Caco-2 (cell line): ENCODE results near the gene POLE3. TPM values are rescaled to one million over a fixed set of nuclear protein-coding genes. Genes with fewer than 3 reads are reported as not detected.

Experiments
- BruUV-seq: library from RNA; stranded (reverse); fragments of 400-500 nt; replicated peaks from 2 replicates; lab custom pipeline; 2021; lab: Mats Ljungman, UMichigan
- CTCF ChIA-PET: fragments of 300-600 bp; sonication (Branson Sonifier 250); formaldehyde crosslinking; loops from one replicate; lab custom pipeline; 2022; ENCODE audit warnings: antibody characterized with exemption; lab: Charles Lee
- POLR2A ChIA-PET: fragments of 300-600 bp; sonication (Branson Sonifier 250); formaldehyde crosslinking; loops from one replicate; lab custom pipeline; 2022; ENCODE audit warnings: antibody characterized with exemption; lab: Charles Lee
- DNase-seq, 2 experiments: peaks; one replicate each; pipeline versions ENCODE4 v3.0.0 to v3.0.0-alpha.2; 2020 to 2022
- H3K27me3 ChIP-seq: replicated peaks from 2 replicates; pipeline ENCODE4 v1.6.0; 2011; ENCODE audit warnings: low read length; ENCODE audit not compliant: control insufficient read depth, insufficient read depth
- H3K36me3 ChIP-seq: 2 replicates; pipeline ENCODE4 v1.5.1; 2011; ENCODE audit warnings: low read length; ENCODE audit not compliant: control insufficient read depth, insufficient read depth
- H3K4me1 ChIP-seq: fragments of 250-450 bp; sonication (Bioruptor Pico); 2 replicates; pipeline ENCODE4 v1.5.1; 2020; ENCODE audit warnings: mild to moderate bottlenecking
- H3K4me3 ChIP-seq: 2 replicates; pipeline ENCODE4 v1.5.1; 2011; ENCODE audit warnings: low read depth, mild to moderate bottlenecking, control low read depth, low read length
- H3K9me3 ChIP-seq: fragments of 250-450 bp; sonication (Bioruptor Pico); 2 replicates; pipeline ENCODE4 v1.5.1; 2020; ENCODE audit warnings: mild to moderate bottlenecking, moderate library complexity
- H3K27ac Mint-ChIP-seq: one replicate; pipeline ENCODE4 v1.8.0; 2022; ENCODE audit warnings: mixed read lengths; ENCODE audit not compliant: unreplicated experiment
- H3K27me3 Mint-ChIP-seq: one replicate; pipeline ENCODE4 v1.8.0; 2022; ENCODE audit warnings: mixed read lengths; ENCODE audit not compliant: insufficient read depth, unreplicated experiment
- H3K36me3 Mint-ChIP-seq: one replicate; pipeline ENCODE4 v1.8.0; 2022; ENCODE audit warnings: mild to moderate bottlenecking, mixed read lengths; ENCODE audit not compliant: insufficient read depth, unreplicated experiment
- H3K4me1 Mint-ChIP-seq: one replicate; pipeline ENCODE4 v1.8.0; 2022; ENCODE audit warnings: low read depth, mixed read lengths; ENCODE audit not compliant: unreplicated experiment
- H3K4me3 Mint-ChIP-seq: one replicate; pipeline ENCODE4 v1.8.0; 2022; ENCODE audit warnings: mild to moderate bottlenecking, moderate library complexity, mixed read lengths; ENCODE audit not compliant: unreplicated experiment
- H3K9me3 Mint-ChIP-seq: one replicate; pipeline ENCODE4 v1.8.0; 2022; ENCODE audit warnings: mixed read lengths; ENCODE audit not compliant: unreplicated experiment
- CTCF ChIP-seq, 2 experiments: fragments of 200-600 bp in 1 of 2; IDR thresholded peaks; 1 replicate in 1 of 2; 2 replicates in 1 of 2; pipeline versions ENCODE4 v1.5.1 to v1.8.0; 2011 to 2022; ENCODE audit warnings: antibody characterized with exemption in 1 of 2, control low read depth in 1 of 2, inconsistent platforms in 1 of 2, low read depth in 1 of 2, low read length in 1 of 2, mild to moderate bottlenecking in 1 of 2, moderate library complexity in 1 of 2; ENCODE audit not compliant: insufficient read depth in 1 of 2, severe bottlenecking in 1 of 2, unreplicated experiment in 1 of 2
- intact Hi-C: fragments of 100-400 bp; cut with micrococcal nuclease; formaldehyde crosslinking; loops from one replicate; pipeline ENCODE4 v1.10.0; 2022; ENCODE audit not compliant: unreplicated experiment
- total RNA-seq: library from RNA; stranded (reverse); gene quantifications from 2 replicates; pipeline ENCODE4 v1.2.3, GENCODE V29; 2022

Gene POLE3
- total RNA-seq, 1 experiment from 2014 or later = 57.2 TPM

DNA sequence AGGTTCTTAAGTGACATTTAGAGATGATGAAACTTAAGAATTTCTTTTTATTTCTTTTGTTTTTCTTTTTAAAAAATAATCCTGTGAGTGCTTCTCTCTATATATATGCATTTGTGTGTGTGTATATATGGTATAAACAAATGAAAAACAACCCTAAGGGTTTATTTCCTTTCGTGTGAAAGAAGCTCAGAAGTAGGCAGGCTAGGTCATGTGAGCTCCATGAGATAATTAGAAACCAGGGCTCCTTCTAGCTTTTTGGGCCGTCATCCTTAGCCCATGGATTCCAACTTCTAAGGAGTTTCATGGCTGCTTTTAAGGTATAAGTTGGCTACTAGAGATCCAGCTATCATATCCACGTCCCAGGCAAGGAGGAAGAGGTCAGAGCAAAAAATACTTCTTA, 11.3 kb upstream of the POLE3 start:
- BruUV-seq = no TSS peak
- H3K4me3 ChIP-seq = no peak overlapping the region
- H3K4me1 ChIP-seq = no peaks in the 10 kb centered on the region
- H3K4me3 Mint-ChIP-seq = no peak overlapping the region
- intact Hi-C loops = no loop called here
- no peaks in the 10 kb centered on the region for H3K36me3 Mint-ChIP-seq
- H3K9me3 ChIP-seq = no peaks in the 10 kb centered on the region
- no peaks in the 10 kb centered on the region for H3K27me3 Mint-ChIP-seq
- TF ChIP-seq CTCF (IDR thresholded peaks at IDR 0.05; ENCODE audit: insufficient read depth in 1 of 2, low read depth in 1 of 2, low read length in 1 of 2, severe bottlenecking in 1 of 2, unreplicated experiment in 1 of 2) = no peak
- H3K36me3 ChIP-seq = no peaks in the 10 kb centered on the region
- no peaks in the 10 kb centered on the region for H3K4me1 Mint-ChIP-seq
- no peak for DNase-seq
- H3K27ac Mint-ChIP-seq = no peak overlapping the region
- H3K27me3 ChIP-seq = no peaks in the 10 kb centered on the region
- ChIA-PET CTCF (no interaction called here), POLR2A (no interaction called here)
- H3K9me3 Mint-ChIP-seq = no peaks in the 10 kb centered on the region

DNA sequence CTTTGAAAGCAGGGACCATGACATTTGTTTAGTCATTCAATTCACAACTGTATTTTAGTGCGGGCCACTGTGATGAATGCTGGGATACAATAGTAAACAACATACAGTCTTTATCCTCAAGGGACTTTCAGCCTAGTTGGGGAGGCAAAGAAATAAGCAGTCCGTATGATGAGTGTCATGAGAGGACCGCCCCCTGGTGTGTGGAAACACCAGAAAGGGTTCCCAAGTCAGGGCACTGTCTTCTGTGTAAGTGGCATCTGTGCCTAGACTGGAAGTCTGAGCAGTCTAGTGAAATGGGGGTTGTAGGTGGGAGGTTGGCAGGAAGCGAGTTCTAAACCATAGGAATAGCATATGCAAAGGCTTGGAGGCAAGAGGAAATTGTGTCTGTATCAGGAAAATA, 6.9 kb upstream of the POLE3 start:
- CTCF ChIA-PET = no interaction called here
- no peak overlapping the region for H3K4me3 ChIP-seq
- TF ChIP-seq CTCF (IDR thresholded peaks at IDR 0.05; ENCODE audit: insufficient read depth in 1 of 2, low read depth in 1 of 2, low read length in 1 of 2, severe bottlenecking in 1 of 2, unreplicated experiment in 1 of 2) = peak in 1 of 2 experiments; percentile 11
- Mint-ChIP-seq H3K36me3 (no peaks in the 10 kb centered on the region), H3K4me1 (no peaks in the 10 kb centered on the region), H3K9me3 (no peaks in the 10 kb centered on the region), H3K4me3 (no peak overlapping the region), H3K27me3 (no peaks in the 10 kb centered on the region), H3K27ac (no peak overlapping the region)
- H3K9me3 ChIP-seq = no peaks in the 10 kb centered on the region
- POLR2A ChIA-PET = no interaction called here
- H3K27me3 ChIP-seq = no peaks in the 10 kb centered on the region
- no peaks in the 10 kb centered on the region for H3K36me3 ChIP-seq
- BruUV-seq = no TSS peak
- no peak for DNase-seq
- H3K4me1 ChIP-seq = no peaks in the 10 kb centered on the region
- intact Hi-C loops = no loop called here

GRCh38 chr9:113416149-113416721, 5.8 kb upstream of the POLE3 start:
- ChIA-PET CTCF (interaction anchor here (0.5 kb wide), 1 partner anchor 38 kb away, joined by 6 read pairs; no protein-coding TSS in a partner anchor), POLR2A (no interaction called here)
- Histone ChIP-seq H3K36me3 (no peaks in the 10 kb centered on the region), H3K4me3 (no peak overlapping the region), H3K9me3 (no peaks in the 10 kb centered on the region), H3K27me3 (no peaks in the 10 kb centered on the region), H3K4me1 (0 out of 2 replicates have a peak, but pooled peaks cover 3% of the 10 kb centered on the region)
- intact Hi-C loops = no loop called here
- H3K36me3 Mint-ChIP-seq = no peaks in the 10 kb centered on the region
- no TSS peak for BruUV-seq
- no peaks in the 10 kb centered on the region for H3K9me3 Mint-ChIP-seq
- TF ChIP-seq CTCF (IDR thresholded peaks at IDR 0.05; ENCODE audit: insufficient read depth in 1 of 2, low read depth in 1 of 2, low read length in 1 of 2, severe bottlenecking in 1 of 2, unreplicated experiment in 1 of 2) = no peak
- DNase-seq = no peak
- no peaks in the 10 kb centered on the region for H3K4me1 Mint-ChIP-seq
- H3K27me3 Mint-ChIP-seq = no peaks in the 10 kb centered on the region
- no peak overlapping the region for H3K4me3 Mint-ChIP-seq
- no peak overlapping the region for H3K27ac Mint-ChIP-seq
